Stomach (tissue), 9 donors: ENCODE results near the gene PCDHB10. TPM values are rescaled to one million over a fixed set of nuclear protein-coding genes. Genes with fewer than 3 reads are reported as not detected.
"Not testable (repeated sequence)": the region's sequence is repeated elsewhere in the genome, so short reads cannot be mapped to it uniquely, and the experiment has no call there.

Source experiments
- DNase-seq, 2 donors: peaks; one replicate each; pipeline versions ENCODE4 v3.0.0 to v3.0.0-alpha.2; 2013 to 2019
- H3K27ac ChIP-seq, 5 donors: fragments of 200-600 bp in 4 of 5; sonication (generic) in 4 of 5; one replicate each; pipeline ENCODE4 v1.5.1; 2013 to 2019; ENCODE audit warnings: mild to moderate bottlenecking in 1 of 5, moderate library complexity in 1 of 5
- H3K27me3 ChIP-seq, 3 donors: fragments of 200-600 bp; sonication (generic); one replicate each; pipeline ENCODE4 v1.5.1; 2017 to 2019; ENCODE audit warnings: mixed run types in 1 of 3
- H3K36me3 ChIP-seq, 4 donors: fragments of 200-600 bp; sonication (generic); 1 replicate in 3 of 4; 2 replicates in 1 of 4; pipeline ENCODE4 v1.5.1; 2016 to 2019
- H3K4me1 ChIP-seq, 4 donors: fragments of 200-600 bp; sonication (generic); one replicate each; pipeline ENCODE4 v1.5.1; 2016 to 2019
- H3K4me3 ChIP-seq, 4 donors: fragments of 200-600 bp; sonication (generic) in 3 of 4; one replicate each; pipeline ENCODE4 v1.5.1; 2016 to 2019; ENCODE audit warnings: mild to moderate bottlenecking in 1 of 4
- H3K9me3 ChIP-seq, 4 donors: fragments of 200-600 bp; sonication (generic); one replicate each; pipeline ENCODE4 v1.5.1; 2016 to 2019
- CTCF ChIP-seq, 7 experiments: fragments of 450-650 bp in 4 of 7; fragments of 200-600 bp in 3 of 7; sonication (generic) in 3 of 7; IDR thresholded peaks; one replicate each; pipeline ENCODE4 v1.5.1; 2016 to 2019; ENCODE audit warnings: antibody characterized with exemption in 7 of 7, control low read depth in 2 of 7, mild to moderate bottlenecking in 1 of 7
- EP300 ChIP-seq: sonication (generic); formaldehyde crosslinking; IDR thresholded peaks from one replicate; pipeline ENCODE4 v1.6.1; 2017; ENCODE audit warnings: antibody characterized with exemption
- POLR2A ChIP-seq, 4 donors: fragments of 450-650 bp; IDR thresholded peaks; one replicate each; pipeline ENCODE4 v1.6.1; 2016; ENCODE audit warnings: antibody characterized with exemption in 4 of 4, control low read depth in 2 of 4, mild to moderate bottlenecking in 1 of 4, moderate library complexity in 1 of 4
- POLR2AphosphoS5 ChIP-seq, 3 donors: sonication (generic); formaldehyde crosslinking; IDR thresholded peaks; one replicate each; pipeline ENCODE4 v1.6.1; 2016; ENCODE audit warnings: antibody characterized with exemption in 3 of 3
- WGBS, 5 donors: extraction: QIAGEN DNeasy Blood & Tissue Kit in 3 of 5; methylation state at CpG; one replicate each; pipeline versions ENCODE4 v1.1.5 to v1.1.7; 2013 to 2018; 5-methylcytosine and 5-hydroxymethylcytosine counted together
- intact Hi-C: fragments of 100-400 bp; cut with DNase I; formaldehyde crosslinking; loops from one replicate; pipeline ENCODE4 v1.15.1; 2023; ENCODE audit warnings: low total_unique reads
- polyA plus RNA-seq, 3 donors: library from polyadenylated mRNA; stranded (reverse); fragments of 200-250 nt; gene quantifications; one replicate each; pipeline ENCODE4 v1.2.3, GENCODE V29; 2013
- total RNA-seq, 5 donors: library from RNA; depleted of rRNA; stranded (reverse); fragments of >200 nt; gene quantifications; one replicate each; pipeline versions ENCODE4 v1.1.0 to v1.2.3, GENCODE V29; 2014 to 2016
- donor health status: healthy with polysubstance abuse.
- donor health status: Bipolar disorder and iron deficiency.
- donor health status: healthy.

PCDHB10 gene
- total and polyA plus RNA-seq, 8 donors = 0.12 to 18.3 (median 1.4) TPM

DNA sequence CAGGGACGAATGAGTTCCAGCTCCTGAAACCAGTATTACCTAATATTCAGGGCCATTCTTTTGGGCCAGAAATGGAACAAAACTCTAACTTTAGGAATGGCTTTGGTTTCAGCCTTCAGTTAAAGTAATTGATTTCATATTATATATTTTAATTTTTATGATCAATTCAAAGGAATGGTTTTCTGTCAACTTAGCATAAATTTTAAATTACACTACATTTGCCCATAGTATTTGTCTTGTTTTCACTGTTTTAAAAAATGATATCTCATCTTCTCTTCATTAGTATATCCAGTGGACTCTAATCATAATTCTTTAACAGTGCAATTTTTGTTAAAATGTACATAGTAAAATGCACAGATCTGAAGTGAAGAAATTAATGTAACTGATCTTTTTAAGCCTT is 11.8 kb upstream of the PCDHB10 start:
- no peaks in the 10 kb centered on the region for H3K36me3 ChIP-seq
- WGBS, 5 donors = 25 to 89% (median 44%) methylated on average over 1 of the region's 1 CpG
- TF ChIP-seq POLR2A (IDR thresholded peaks at IDR 0.05) = no peak
- no peak for TF ChIP-seq POLR2AphosphoS5 (IDR thresholded peaks at IDR 0.05)
- TF ChIP-seq EP300 = no peak
- no peak for TF ChIP-seq CTCF (IDR thresholded peaks at IDR 0.05)
- no peak overlapping the region for H3K27ac ChIP-seq
- no peaks in the 10 kb centered on the region for H3K4me1 ChIP-seq
- peaks cover 6 to 83% (median 74%) of the 10 kb centered on the region in 4 donors for H3K9me3 ChIP-seq
- intact Hi-C loops = no loop called here
- H3K4me3 ChIP-seq = no peak overlapping the region
- no peak for DNase-seq
- peaks cover 0 to 71% (median 18%) of the 10 kb centered on the region in 3 donors for H3K27me3 ChIP-seq

GRCh38 chr5:141182248-141182647 is 9.9 kb upstream of the PCDHB10 start, which contains the start of gene PCDHB16:
Gene PCDHB16 (plus strand): TSS chr5:141182387. CDS start chr5:141182560, 173 bp downstream.
- intact Hi-C loops = no loop called here
- H3K27ac ChIP-seq = peak within 1 kb of the TSS in 1 of 5 donors; percentile 59
- DNase-seq = peak in 1 of 2 donors; percentile 58
- H3K4me1 ChIP-seq = no peaks in the 10 kb centered on the region
- peaks cover 0 to 60% (median 12%) of the 10 kb centered on the region in 3 donors for H3K27me3 ChIP-seq
- no peak for TF ChIP-seq CTCF (IDR thresholded peaks at IDR 0.05)
- TF ChIP-seq POLR2AphosphoS5 (IDR thresholded peaks at IDR 0.05) = no peak
- no peak for TF ChIP-seq EP300
- TF ChIP-seq POLR2A (IDR thresholded peaks at IDR 0.05) = no peak
- peaks cover 6 to 82% (median 69%) of the 10 kb centered on the region in 4 donors for H3K9me3 ChIP-seq
- WGBS, 5 donors = 15 to 24% (median 16%) methylated on average over 13 of the region's 13 CpGs
- no peaks in the 10 kb centered on the region for H3K36me3 ChIP-seq
- peak within 1 kb of the TSS; percentile 18 to 28 (median 23) for H3K4me3 ChIP-seq

GRCh38 chr5:141184117-141184855 is 7.9 kb upstream of the PCDHB10 start:
- DNase-seq, H3K4me3 ChIP-seq, H3K36me3 ChIP-seq, H3K4me1 ChIP-seq, H3K27ac ChIP-seq, intact Hi-C loops: not testable (repeated sequence)
- Histone ChIP-seq H3K9me3 (peaks cover 10 to 82% (median 69%) of the 10 kb centered on the region in 4 donors), H3K27me3 (peaks cover 0 to 58% (median 3%) of the 10 kb centered on the region in 3 donors)
- 26 to 47% (median 37%) methylated on average over 15 to 45 of the region's 69 CpGs for WGBS, 5 donors

DNA sequence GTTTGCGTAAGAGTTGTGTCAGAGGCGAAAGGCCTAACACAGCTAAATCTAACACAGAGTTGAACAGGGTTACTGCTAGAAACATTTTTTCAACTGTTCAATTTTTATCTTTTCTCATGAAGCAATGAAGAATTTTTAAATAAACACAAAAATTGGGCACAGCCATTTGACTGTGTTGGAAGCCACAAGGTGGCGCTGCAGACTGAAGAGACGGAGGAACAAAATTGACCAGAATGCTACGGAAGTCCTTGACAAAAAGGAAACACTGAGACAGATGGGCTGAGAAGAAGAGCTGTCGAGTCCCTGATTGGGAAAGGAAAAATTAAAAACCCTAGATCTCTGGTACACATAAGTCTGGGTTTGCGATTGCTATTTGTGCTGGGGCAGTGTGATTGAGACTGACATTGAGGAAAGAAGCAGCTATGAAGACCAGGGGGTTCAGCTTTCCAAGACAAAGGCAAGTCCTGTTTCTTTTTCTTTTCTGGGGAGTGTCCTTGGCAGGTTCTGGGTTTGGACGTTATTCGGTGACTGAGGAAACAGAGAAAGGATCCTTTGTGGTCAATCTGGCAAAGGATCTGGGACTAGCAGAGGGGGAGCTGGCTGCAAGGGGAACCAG is 5.1 kb upstream of the PCDHB10 start, which contains the start of gene PCDHB9:
Gene PCDHB9, plus strand, starts transcription at position 265 of the 616 bp plus-strand sequence. Its CDS starts 158 bp downstream, at position 423.
- Histone ChIP-seq H3K36me3 (no peaks in the 10 kb centered on the region), H3K27me3 (peaks cover 0 to 65% (median 3%) of the 10 kb centered on the region in 3 donors), H3K4me3 (no peak within 1 kb of the TSS), H3K9me3 (peaks cover 16 to 94% (median 83%) of the 10 kb centered on the region in 4 donors), H3K4me1 (no peaks in the 10 kb centered on the region), H3K27ac (no peak within 1 kb of the TSS)
- intact Hi-C loops = no loop called here
- 14 to 23% (median 16%) methylated on average over 8 to 9 of the region's 9 CpGs for WGBS, 5 donors
- TF ChIP-seq CTCF (IDR thresholded peaks at IDR 0.05) (peak in 1 of 7 experiments; percentile 10), EP300 (no peak)
- peak in 1 of 2 donors; percentile 13 for DNase-seq

- H3K4me1 ChIP-seq, H3K36me3 ChIP-seq, intact Hi-C loops, DNase-seq, H3K27ac ChIP-seq, H3K4me3 ChIP-seq: not testable (repeated sequence)
- Histone ChIP-seq H3K9me3 (peaks cover 16 to 91% (median 81%) of the 10 kb centered on the region in 4 donors), H3K27me3 (peaks cover 0 to 51% (median 3%) of the 10 kb centered on the region in 3 donors)
- 22 to 42% (median 37%) methylated on average over 2 to 27 of the region's 37 CpGs for WGBS, 5 donors
These were observed 3.5 kb upstream of the PCDHB10 start for GRCh38 chr5:141188682-141189081.

GRCh38 chr5:141189131-141189530 is 3.0 kb upstream of the PCDHB10 start:
- H3K4me1 ChIP-seq, H3K36me3 ChIP-seq, H3K4me3 ChIP-seq, DNase-seq, H3K27ac ChIP-seq, intact Hi-C loops: not testable (repeated sequence)
- H3K27me3 ChIP-seq = peaks cover 0 to 50% (median 3%) of the 10 kb centered on the region in 3 donors
- peaks cover 16 to 88% (median 79%) of the 10 kb centered on the region in 4 donors for H3K9me3 ChIP-seq
- 25 to 58% (median 35%) methylated on average over 7 to 29 of the region's 35 CpGs for WGBS, 5 donors

DNA sequence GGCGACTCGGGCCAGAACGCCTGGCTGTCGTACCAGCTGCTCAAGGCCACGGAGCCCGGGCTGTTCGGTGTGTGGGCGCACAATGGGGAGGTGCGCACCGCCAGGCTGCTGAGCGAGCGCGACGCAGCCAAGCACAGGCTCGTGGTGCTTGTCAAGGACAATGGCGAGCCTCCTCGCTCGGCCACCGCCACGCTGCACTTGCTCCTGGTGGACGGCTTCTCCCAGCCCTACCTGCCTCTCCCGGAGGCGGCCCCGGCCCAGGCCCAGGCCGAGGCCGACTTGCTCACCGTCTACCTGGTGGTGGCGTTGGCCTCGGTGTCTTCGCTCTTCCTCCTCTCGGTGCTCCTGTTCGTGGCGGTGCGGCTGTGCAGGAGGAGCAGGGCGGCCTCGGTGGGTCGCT is 2.2 kb downstream of the PCDHB10 start:
- H3K4me3 ChIP-seq, DNase-seq, H3K36me3 ChIP-seq, intact Hi-C loops, H3K27ac ChIP-seq, H3K4me1 ChIP-seq: not testable (repeated sequence)
- peaks cover 13 to 89% (median 79%) of the 10 kb centered on the region in 4 donors for H3K9me3 ChIP-seq
- H3K27me3 ChIP-seq = peaks cover 0 to 34% (median 3%) of the 10 kb centered on the region in 3 donors
- 24 to 59% (median 38%) methylated on average over 8 to 16 of the region's 37 CpGs for WGBS, 5 donors
